ENCODE measurements around the gene ABI1. TPM values are rescaled to one million over a fixed set of nuclear protein-coding genes. Genes with fewer than 3 reads are reported as not detected.
A peak's percentile ranks its signal among the peaks of the same experiment; 100 is the strongest.
"Not testable (repeated sequence)": the region's sequence is repeated elsewhere in the genome, so short reads cannot be mapped to it uniquely, and the experiment has no call there.

The ABI1 gene
- total RNA-seq, 4 donors from 2014 or later = 29.9 to 54.5 (median 47.8) TPM

DNA sequence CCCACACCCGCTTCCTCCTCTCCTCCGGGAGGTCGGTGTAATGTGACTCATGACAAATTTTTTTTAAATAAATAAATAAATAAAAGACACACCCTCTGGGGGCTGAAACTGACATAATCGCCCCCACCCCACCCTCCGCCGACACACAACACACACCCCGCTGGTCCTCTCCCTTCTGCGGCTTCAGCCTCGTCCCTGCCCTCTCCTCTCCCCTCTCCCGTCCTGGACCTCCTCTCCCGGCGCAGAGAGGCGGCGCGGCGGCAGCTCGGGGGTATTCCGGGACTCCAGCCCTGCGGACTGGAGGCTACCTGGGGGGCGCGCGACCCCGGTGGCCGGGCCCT, 686 bp downstream of the ABI1 start:
- TF ChIP-seq, protein P1, sequence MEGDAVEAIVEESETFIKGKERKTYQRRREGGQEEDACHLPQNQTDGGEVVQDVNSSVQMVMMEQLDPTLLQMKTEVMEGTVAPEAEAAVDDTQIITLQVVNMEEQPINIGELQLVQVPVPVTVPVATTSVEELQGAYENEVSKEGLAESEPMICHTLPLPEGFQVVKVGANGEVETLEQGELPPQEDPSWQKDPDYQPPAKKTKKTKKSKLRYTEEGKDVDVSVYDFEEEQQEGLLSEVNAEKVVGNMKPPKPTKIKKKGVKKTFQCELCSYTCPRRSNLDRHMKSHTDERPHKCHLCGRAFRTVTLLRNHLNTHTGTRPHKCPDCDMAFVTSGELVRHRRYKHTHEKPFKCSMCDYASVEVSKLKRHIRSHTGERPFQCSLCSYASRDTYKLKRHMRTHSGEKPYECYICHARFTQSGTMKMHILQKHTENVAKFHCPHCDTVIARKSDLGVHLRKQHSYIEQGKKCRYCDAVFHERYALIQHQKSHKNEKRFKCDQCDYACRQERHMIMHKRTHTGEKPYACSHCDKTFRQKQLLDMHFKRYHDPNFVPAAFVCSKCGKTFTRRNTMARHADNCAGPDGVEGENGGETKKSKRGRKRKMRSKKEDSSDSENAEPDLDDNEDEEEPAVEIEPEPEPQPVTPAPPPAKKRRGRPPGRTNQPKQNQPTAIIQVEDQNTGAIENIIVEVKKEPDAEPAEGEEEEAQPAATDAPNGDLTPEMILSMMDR (IDR thresholded peaks at IDR 0.05) = no peak
- TF ChIP-seq POLR2AphosphoS5 (IDR thresholded peaks at IDR 0.05) (peak in 2 of 3 donors; percentile 8 to 41), POLR2A (IDR thresholded peaks at IDR 0.05) (no peak), EP300 (IDR thresholded peaks at IDR 0.05; ENCODE audit: low read depth) (no peak)
- H3K27ac ChIP-seq = peak overlapping the region; percentile 97 to 99 (median 98)
- peak overlapping the region; percentile 74 to 98 (median 90) for H3K4me3 ChIP-seq
- H3K27me3 ChIP-seq = no peaks in the 10 kb centered on the region
- intact Hi-C loops (cut with DNase I; ENCODE audit: low total_unique reads) = no loop called here
- H3K9me3 ChIP-seq = no peaks in the 10 kb centered on the region
- H3K36me3 ChIP-seq = no peaks in the 10 kb centered on the region
- in situ Hi-C loops (cut with MboI; ENCODE audit: low pct_ligation_motif_present in 1 of 4, low pct_unique_long_range_greater_than_20kb in 1 of 4, low sequenced_read_pairs in 3 of 4) = loop anchor here in 1 of 4 donors (25.0 kb wide), 1 partner anchor 123 kb away; no protein-coding TSS in a partner anchor
- peak; percentile 56 for DNase-seq
- WGBS, 2 donors (ENCODE audit: low coverage in 1 of 2) = 0% methylated on average over 7 to 18 of the region's 24 CpGs
- peaks cover 2 to 52% (median 25%) of the 10 kb centered on the region in 4 donors for H3K4me1 ChIP-seq

DNA sequence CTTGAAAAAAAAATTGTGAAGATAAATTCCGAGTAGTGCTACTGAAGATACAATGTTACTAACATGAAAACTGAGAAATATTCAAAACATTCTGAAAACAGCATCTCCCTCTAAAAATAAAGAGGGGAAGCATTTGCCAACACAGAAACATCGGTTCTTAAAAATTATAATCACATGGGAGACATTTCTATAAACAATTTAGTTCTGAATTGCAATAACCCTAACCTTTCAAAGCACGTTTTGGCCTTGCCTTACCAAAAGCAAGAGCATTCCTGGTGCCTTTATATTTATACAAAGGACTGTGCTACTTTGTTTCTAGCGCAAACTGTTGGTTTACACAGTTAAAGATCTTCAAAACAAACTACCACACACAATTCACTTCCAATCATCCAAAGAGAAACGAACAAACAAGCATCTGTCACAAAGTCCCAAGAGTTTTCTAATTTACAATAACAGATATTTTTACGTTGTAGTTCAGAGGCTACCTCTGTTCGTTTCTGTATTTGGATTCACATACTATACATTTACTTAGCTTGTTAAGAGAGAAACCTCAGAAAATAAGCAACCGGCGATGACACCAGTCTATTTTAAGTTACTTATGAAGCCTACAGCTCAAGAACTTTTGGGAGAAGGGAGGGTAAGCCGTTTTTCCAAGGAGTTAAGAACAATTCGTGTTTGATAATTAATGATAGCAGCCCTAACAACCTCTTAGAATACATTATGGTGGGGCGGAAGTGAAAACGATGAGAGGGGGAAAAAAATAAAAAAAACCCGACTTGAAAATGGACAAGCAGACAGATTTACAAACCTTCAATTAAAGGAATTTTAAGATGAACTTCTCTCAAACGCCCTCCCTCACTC, 1.3 kb downstream of the ABI1 start:
- TF ChIP-seq POLR2AphosphoS5 (IDR thresholded peaks at IDR 0.05) (no peak), POLR2A (IDR thresholded peaks at IDR 0.05) (no peak), EP300 (IDR thresholded peaks at IDR 0.05; ENCODE audit: low read depth) (no peak)
- TF ChIP-seq, protein P1 (IDR thresholded peaks at IDR 0.05) = no peak
- in situ Hi-C loops (cut with MboI; ENCODE audit: low pct_ligation_motif_present in 1 of 4, low pct_unique_long_range_greater_than_20kb in 1 of 4, low sequenced_read_pairs in 3 of 4) = loop anchor here in 2 of 4 donors (10.0 to 25.0 kb wide), 3 partner anchors 55 to 122 kb away; no protein-coding TSS in a partner anchor
- peak overlapping the region; percentile 97 to 99 (median 98) for H3K27ac ChIP-seq
- no peaks in the 10 kb centered on the region for H3K9me3 ChIP-seq
- intact Hi-C loops (cut with DNase I; ENCODE audit: low total_unique reads) = no loop called here
- H3K4me3 ChIP-seq = peak overlapping the region; percentile 74 to 98 (median 90)
- no peaks in the 10 kb centered on the region for H3K36me3 ChIP-seq
- H3K27me3 ChIP-seq = no peaks in the 10 kb centered on the region
- H3K4me1 ChIP-seq = peaks cover 2 to 58% (median 31%) of the 10 kb centered on the region in 4 donors
- WGBS, 2 donors (ENCODE audit: low coverage in 1 of 2) = 0 to 1% methylated on average over 15 of the region's 15 CpGs
- DNase-seq = no peak

DNA sequence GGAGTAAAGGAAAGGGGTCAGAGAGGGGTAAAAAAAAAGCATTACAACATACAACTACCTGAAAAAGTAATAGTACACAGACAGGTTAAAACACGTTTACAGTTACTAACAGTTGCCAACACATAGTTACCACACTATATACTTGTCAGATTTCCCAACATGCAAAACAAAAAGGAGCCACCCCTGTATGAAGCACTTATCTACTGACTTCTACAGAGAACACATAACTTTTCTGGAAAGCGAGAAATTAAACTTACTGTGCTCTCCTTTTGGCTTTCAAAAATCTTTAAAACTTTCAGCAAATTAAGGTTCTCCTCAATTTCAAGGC, 2.1 kb downstream of the ABI1 start:
- H3K9me3 ChIP-seq = no peaks in the 10 kb centered on the region
- H3K36me3 ChIP-seq = no peaks in the 10 kb centered on the region
- WGBS, 2 donors (ENCODE audit: low coverage in 1 of 2) = 21 to 25% methylated on average over 2 of the region's 2 CpGs
- no peaks in the 10 kb centered on the region for H3K27me3 ChIP-seq
- in situ Hi-C loops (cut with MboI; ENCODE audit: low pct_ligation_motif_present in 1 of 4, low pct_unique_long_range_greater_than_20kb in 1 of 4, low sequenced_read_pairs in 3 of 4) (loop anchor here in 2 of 4 donors (10.0 to 25.0 kb wide), 3 partner anchors 54 to 121 kb away; no protein-coding TSS in a partner anchor), intact Hi-C loops (cut with DNase I; ENCODE audit: low total_unique reads) (no loop called here)
- TF ChIP-seq EP300 (IDR thresholded peaks at IDR 0.05; ENCODE audit: low read depth) (no peak), POLR2AphosphoS5 (IDR thresholded peaks at IDR 0.05) (no peak), POLR2A (IDR thresholded peaks at IDR 0.05) (no peak)
- TF ChIP-seq, protein P1 (IDR thresholded peaks at IDR 0.05) = no peak
- peaks cover 2 to 66% (median 36%) of the 10 kb centered on the region in 4 donors for H3K4me1 ChIP-seq
- H3K4me3 ChIP-seq = peak overlapping the region in 3 of 4 donors; percentile 74 to 92 (median 88)
- peak overlapping the region; percentile 97 to 99 (median 98) for H3K27ac ChIP-seq
- DNase-seq = no peak

DNA sequence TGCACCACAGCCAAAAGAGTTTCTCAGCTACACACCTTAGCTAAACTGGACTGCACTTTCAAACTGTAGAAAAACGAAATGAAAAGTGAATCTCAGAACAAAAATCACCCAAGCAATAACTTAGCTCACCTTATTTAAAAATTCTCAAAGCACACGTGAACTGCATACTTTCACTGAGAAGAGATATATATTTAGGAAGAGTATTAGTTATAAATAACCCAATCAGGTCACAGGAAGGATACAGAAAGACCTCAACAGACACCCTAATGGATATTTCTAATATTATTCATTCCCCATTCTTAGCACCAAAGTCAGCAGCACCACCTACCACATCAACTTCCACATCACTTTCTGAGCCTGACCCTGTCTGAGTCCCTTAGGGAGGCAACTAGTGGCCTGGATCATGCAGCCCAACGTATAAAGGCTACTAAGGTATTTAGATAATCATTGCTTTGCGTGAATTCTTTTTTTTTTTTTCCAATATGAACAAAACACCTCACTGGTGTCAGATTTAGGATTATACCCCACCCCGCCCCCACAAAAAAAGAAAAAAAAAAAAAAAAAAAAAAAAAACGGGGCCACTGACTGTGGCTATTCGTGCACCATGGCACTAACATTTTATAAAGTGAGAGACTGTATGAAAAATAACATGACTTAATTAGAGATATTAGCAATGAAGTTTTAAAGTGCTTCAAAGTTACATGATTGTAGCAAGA, 2.6 kb downstream of the ABI1 start:
- H3K27ac ChIP-seq = peak overlapping the region in 3 of 4 donors; percentile 97 to 98 (median 97)
- in situ Hi-C loops (cut with MboI; ENCODE audit: low pct_ligation_motif_present in 1 of 4, low pct_unique_long_range_greater_than_20kb in 1 of 4, low sequenced_read_pairs in 3 of 4) = loop anchor here in 2 of 4 donors (10.0 to 25.0 kb wide), 3 partner anchors 53 to 121 kb away; no protein-coding TSS in a partner anchor
- intact Hi-C loops (cut with DNase I; ENCODE audit: low total_unique reads) = no loop called here
- H3K4me3 ChIP-seq = peak overlapping the region in 1 of 4 donors; percentile 74
- H3K9me3 ChIP-seq = no peaks in the 10 kb centered on the region
- no peaks in the 10 kb centered on the region for H3K27me3 ChIP-seq
- H3K4me1 ChIP-seq = peaks cover 2 to 67% (median 36%) of the 10 kb centered on the region in 4 donors
- WGBS, 2 donors (ENCODE audit: low coverage in 1 of 2) = 36% methylated on average over 7 of the region's 7 CpGs
- TF ChIP-seq POLR2A (IDR thresholded peaks at IDR 0.05) (no peak), EP300 (IDR thresholded peaks at IDR 0.05; ENCODE audit: low read depth) (no peak), POLR2AphosphoS5 (IDR thresholded peaks at IDR 0.05) (no peak)
- TF ChIP-seq, protein P1 (IDR thresholded peaks at IDR 0.05) = no peak
- no peak for DNase-seq
- no peaks in the 10 kb centered on the region for H3K36me3 ChIP-seq

DNA sequence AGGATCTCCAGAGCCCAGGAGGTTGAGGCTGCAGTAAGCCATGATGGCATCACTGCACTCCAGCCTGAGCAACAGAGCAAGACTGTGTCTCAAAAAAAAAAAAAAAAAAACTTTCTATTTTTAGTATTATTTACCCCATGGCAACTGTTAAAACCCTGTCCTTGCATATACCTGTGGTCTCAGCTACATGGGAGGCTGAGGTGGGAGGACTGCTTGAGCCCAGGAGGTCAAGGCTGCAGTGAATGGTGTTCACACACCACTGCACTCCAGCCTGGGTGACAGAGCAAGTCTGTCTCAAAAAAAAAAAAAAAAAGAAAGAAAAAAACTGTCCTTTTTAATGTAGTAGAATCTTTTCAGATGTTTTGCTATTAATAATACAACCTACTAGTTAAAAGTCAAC, 3.2 kb downstream of the ABI1 start:
- H3K9me3 ChIP-seq; H3K36me3 ChIP-seq; DNase-seq; intact Hi-C loops (cut with DNase I; ENCODE audit: low total_unique reads); H3K27me3 ChIP-seq; H3K27ac ChIP-seq; H3K4me3 ChIP-seq: not testable (repeated sequence)
- in situ Hi-C loops (cut with MboI; ENCODE audit: low pct_ligation_motif_present in 1 of 4, low pct_unique_long_range_greater_than_20kb in 1 of 4, low sequenced_read_pairs in 3 of 4) = loop anchor here in 2 of 4 donors (10.0 to 25.0 kb wide), 3 partner anchors 53 to 120 kb away; no protein-coding TSS in a partner anchor
- H3K4me1 ChIP-seq = peaks cover 2 to 67% (median 36%) of the 10 kb centered on the region in 4 donors

Data from transverse colon (tissue), 4 donors.